Measurements from ENCODE around the gene FGFRL1. TPM values are rescaled to one million over a fixed set of nuclear protein-coding genes. Genes with fewer than 3 reads are reported as not detected.

The FGFRL1 gene, protein sequence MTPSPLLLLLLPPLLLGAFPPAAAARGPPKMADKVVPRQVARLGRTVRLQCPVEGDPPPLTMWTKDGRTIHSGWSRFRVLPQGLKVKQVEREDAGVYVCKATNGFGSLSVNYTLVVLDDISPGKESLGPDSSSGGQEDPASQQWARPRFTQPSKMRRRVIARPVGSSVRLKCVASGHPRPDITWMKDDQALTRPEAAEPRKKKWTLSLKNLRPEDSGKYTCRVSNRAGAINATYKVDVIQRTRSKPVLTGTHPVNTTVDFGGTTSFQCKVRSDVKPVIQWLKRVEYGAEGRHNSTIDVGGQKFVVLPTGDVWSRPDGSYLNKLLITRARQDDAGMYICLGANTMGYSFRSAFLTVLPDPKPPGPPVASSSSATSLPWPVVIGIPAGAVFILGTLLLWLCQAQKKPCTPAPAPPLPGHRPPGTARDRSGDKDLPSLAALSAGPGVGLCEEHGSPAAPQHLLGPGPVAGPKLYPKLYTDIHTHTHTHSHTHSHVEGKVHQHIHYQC
- total RNA-seq: 26.2 and 34.8 TPM in 2 replicates

DNA sequence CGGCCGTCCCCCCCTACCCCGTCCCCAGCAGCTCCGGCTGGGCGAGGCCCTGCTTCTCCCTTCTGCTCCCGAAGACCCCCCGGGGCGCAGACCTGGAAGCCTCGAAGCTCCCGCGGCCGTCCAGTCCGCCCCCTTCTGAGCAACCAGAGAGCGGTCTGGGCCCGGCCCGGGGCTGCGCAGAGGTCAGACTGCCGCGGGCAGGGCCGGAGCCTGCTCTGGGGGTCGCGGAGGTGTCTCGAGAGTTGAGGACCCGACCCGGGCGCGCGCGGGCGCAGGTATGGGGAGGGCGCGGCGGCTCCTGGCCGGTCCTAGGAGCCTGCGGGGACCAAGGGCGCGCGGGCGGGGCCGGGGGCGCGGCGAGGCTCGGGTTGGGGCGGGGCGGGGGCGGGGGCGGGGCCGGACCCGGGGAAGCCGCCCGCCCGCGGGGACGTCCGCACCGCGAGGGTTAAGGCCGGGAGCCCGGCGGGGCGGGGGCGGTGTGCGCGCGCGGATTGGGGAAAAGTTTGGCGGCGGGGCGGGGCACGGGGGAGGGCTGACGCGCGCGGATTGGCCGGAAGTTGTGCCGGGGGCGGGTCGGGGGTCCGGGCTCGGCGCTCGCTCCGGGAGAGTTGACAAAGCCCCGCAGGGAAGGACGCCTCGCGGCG, at the start of gene FGFRL1:
Gene FGFRL1 (plus strand): TSS at position 605 of the 644 bp plus-strand sequence. CDS start 860 bp downstream, outside the sequence.

DNA sequence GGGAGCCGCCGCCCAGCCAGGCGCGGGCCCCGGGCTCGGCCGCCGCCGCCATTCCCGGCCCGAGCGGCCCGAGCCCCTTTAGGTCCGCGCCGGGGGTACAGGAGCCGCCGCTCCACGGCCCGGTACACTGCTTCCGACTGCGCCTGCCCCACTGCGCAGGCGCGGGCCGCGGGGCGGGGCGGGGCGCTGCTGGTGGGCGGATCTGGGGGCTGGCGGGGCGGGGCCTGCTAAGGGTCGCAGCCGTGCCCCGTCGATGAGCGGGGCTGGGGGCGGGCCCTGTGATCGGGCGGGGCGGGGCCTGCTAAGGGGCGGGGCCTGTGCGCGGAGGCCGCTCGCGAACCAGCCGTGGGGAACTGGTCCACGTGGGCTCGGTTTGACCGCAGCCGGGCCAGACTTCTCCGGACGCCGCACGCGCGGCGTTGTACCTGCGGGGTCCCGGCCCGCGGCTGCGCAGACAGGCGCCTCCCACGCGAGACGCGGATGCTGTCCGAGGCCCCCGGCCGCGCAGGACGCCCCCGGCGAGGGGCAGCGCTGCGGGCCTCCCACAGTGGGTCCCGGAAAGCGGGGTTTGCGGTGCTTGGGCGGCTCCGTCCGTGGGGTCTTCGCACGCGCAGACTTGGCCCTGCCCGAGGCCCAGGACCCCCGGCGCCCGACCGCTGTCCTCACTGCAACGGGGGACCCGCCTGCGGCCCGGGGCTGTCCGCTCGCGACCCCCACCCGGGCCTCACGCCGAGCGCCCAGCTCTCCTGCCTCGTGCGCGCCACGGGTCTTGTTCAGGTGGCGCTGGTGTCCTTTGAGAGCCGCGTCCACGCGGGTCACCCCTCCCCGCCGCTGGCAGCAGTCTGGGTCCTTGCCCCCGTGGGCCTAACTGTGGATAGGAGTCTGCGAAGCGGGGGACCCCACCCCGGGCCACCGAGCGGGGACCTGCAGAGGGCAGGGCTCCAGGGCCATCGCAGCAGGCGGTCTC, 37.7 kb upstream of the FGFRL1 start, which contains the start of gene DGKQ:
Gene DGKQ (minus strand): TSS at position 139 of the 967 bp plus-strand sequence. CDS start 87 bp downstream, at position 52.

DNA sequence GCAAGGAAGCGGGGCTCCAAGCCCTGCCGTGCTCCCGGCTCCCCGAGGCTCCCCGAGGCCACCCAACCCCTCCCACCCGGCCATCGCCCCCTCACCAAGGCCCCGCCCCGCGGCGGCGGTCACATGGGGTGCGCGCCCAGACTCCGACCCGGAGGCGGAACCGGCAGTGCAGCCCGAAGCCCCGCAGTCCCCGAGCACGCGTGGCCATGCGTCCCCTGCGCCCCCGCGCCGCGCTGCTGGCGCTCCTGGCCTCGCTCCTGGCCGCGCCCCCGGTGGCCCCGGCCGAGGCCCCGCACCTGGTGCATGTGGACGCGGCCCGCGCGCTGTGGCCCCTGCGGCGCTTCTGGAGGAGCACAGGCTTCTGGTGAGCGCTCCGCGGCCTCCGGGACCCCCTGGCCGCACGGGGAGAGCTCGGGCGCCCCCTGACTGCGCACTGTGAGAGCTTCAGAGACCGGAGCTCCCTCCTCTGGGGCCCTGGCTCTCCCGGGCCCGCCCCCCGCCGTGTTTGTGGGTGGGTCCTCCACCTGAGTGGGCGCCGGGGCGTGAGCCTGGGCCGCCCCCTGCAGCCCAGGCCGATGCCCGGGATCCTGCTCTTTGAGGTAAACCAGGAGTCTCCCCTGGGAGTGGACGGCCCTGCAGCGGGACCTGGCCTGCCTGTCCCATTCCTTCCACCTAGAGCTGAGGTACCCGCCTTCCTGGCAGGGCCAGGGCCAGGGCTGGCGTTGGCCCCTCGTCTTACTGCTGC, 24.4 kb upstream of the FGFRL1 start, which contains the start of gene IDUA:
Gene IDUA (plus strand): TSS at position 166 of the 745 bp plus-strand sequence. CDS start 41 bp downstream, at position 207.

DNA sequence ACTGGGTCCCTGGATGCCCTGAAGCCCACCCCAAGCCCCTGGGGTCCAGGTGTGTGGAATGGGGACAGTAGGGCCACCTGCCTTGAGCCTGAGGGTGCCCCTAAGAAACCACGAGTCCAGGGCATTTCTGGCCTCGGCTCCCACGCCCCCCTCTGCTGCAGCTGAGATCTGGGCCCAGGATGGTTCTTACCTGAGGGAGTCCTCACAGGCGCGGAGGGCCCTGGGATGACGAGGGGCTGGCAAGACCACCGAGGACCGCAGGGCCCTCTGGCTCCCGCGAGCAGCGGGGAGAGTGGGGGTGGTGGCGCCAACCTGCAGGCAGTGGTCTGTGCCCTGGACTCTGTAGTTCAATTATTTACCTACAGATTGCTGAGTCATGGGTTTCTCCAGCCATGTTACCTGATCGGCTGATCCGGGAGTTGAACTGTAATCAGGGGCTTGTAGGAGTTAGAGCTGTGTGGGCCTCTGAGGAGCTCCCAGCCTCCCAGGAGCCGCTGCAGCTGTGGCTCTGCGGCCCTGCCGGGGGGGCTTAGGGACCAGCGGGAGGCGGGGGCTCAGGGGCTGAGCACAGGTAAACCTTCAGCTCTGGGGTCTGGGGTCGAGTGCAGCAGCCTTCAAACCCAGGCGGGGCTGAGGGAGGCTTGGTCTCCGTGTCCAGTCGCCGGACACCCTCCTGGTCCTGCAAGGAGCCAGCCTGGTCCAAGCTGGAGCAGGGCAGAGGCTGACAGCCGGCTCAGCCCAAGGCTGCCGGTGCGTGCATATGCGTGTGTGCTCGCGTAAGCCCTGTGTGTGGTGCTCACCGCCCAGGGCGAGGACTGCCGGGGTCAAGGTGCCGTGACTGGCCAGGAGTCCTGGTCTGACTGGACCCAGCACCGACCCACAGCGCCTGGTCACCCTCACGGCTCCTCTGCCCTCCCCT, 18.1 kb upstream of the FGFRL1 start, which contains the start of gene SLC26A1:
Gene SLC26A1 (minus strand): TSS at position 294 of the 919 bp plus-strand sequence. CDS start 1,701 bp downstream, outside the sequence.

Other genes with a start within 250 kb of the FGFRL1 start
- gene CPLX1, start 185.5 kb upstream of the FGFRL1 start, total RNA-seq: not detected in 2 replicates
- 56.5 and 58.2 TPM in 2 replicates for gene GAK, start 79.3 kb upstream of the FGFRL1 start, total RNA-seq
- 20.3 and 20.7 TPM in 2 replicates for gene TMEM175, start 79.2 kb upstream of the FGFRL1 start, total RNA-seq
- 8.2 and 12.4 TPM in 2 replicates for gene DGKQ, start 38.1 kb upstream of the FGFRL1 start, total RNA-seq
- gene IDUA, start 24.6 kb upstream of the FGFRL1 start, total RNA-seq: 27.7 and 30.1 TPM in 2 replicates
- 0.15 TPM in 1 of 2 replicates, not detected in the other for gene SLC26A1, start 18.2 kb upstream of the FGFRL1 start, total RNA-seq
- 0.37 and 1.3 TPM in 2 replicates for gene RNF212, start 101.9 kb downstream of the FGFRL1 start, total RNA-seq
- gene SPON2, start 161.0 kb downstream of the FGFRL1 start, total RNA-seq: 253 and 255 TPM in 2 replicates
- 126 and 139 TPM in 2 replicates for gene CTBP1, start 237.5 kb downstream of the FGFRL1 start, total RNA-seq